ENCODE results near the gene ARL8B.
"Not testable (repeated sequence)": the region's sequence is repeated elsewhere in the genome, so short reads cannot be mapped to it uniquely, and the experiment has no call there.

Gene ARL8B

GRCh38 chr3:5122030-5122740 is at the start of gene ARL8B:
ARL8B (plus strand) TSS chr3:5122292; CDS start chr3:5122466, 174 bp downstream.
- peak; percentile 11 for DNase-seq

- no peak for DNase-seq
Measured at GRCh38 chr3:5073374-5074085, 48.6 kb upstream of the ARL8B start.

- DNase-seq = no peak
Measured at GRCh38 chr3:5078151-5078550, 43.9 kb upstream of the ARL8B start.

- DNase-seq = no peak
Measured at GRCh38 chr3:5079761-5080160, 42.3 kb upstream of the ARL8B start.

GRCh38 chr3:5080779-5081550 is 41.1 kb upstream of the ARL8B start:
- no peak for DNase-seq

GRCh38 chr3:5081973-5082788 is 39.9 kb upstream of the ARL8B start:
- DNase-seq = not testable (repeated sequence)

GRCh38 chr3:5082789-5083115 is 39.3 kb upstream of the ARL8B start:
- DNase-seq = no peak

GRCh38 chr3:5084224-5084623 is 37.9 kb upstream of the ARL8B start:
- DNase-seq = no peak

- no peak for DNase-seq
Measured at GRCh38 chr3:5086708-5087107, 35.4 kb upstream of the ARL8B start.

GRCh38 chr3:5087209-5087608 is 34.9 kb upstream of the ARL8B start:
- no peak for DNase-seq

- no peak for DNase-seq
Measured at GRCh38 chr3:5090197-5090596, 31.9 kb upstream of the ARL8B start.

GRCh38 chr3:5092018-5092417 is 30.1 kb upstream of the ARL8B start:
- DNase-seq = no peak

GRCh38 chr3:5093731-5094130 is 28.4 kb upstream of the ARL8B start:
- DNase-seq = no peak

- no peak for DNase-seq
Measured at GRCh38 chr3:5095886-5096285, 26.2 kb upstream of the ARL8B start.

GRCh38 chr3:5096336-5097008 is 25.6 kb upstream of the ARL8B start:
- no peak for DNase-seq

GRCh38 chr3:5098346-5098745 is 23.7 kb upstream of the ARL8B start:
- no peak for DNase-seq

- no peak for DNase-seq
Measured at GRCh38 chr3:5102532-5102931, 19.6 kb upstream of the ARL8B start.

GRCh38 chr3:5103743-5104142 is 18.3 kb upstream of the ARL8B start:
- DNase-seq = no peak

- no peak for DNase-seq
Measured at GRCh38 chr3:5105050-5105449, 17.0 kb upstream of the ARL8B start.

GRCh38 chr3:5106371-5106770 is 15.7 kb upstream of the ARL8B start:
- not testable (repeated sequence) for DNase-seq

- not testable (repeated sequence) for DNase-seq
Measured at GRCh38 chr3:5106933-5107334, 15.2 kb upstream of the ARL8B start.

- no peak for DNase-seq
Measured at GRCh38 chr3:5110337-5110736, 11.8 kb upstream of the ARL8B start.
